Testis (tissue), 3 donors: ENCODE data around the gene PCDHA6. TPM values are rescaled to one million over a fixed set of nuclear protein-coding genes. Genes with fewer than 3 reads are reported as not detected.

Experiments used
- DNase-seq: peaks from one replicate; pipeline ENCODE4 v3.0.0-alpha.2; 2019
- H3K27ac ChIP-seq, 2 donors: fragments of 200-600 bp; sonication (generic); one replicate each; pipeline ENCODE4 v1.5.1; 2019
- H3K27me3 ChIP-seq: fragments of 200-600 bp; sonication (generic); one replicate; pipeline ENCODE4 v1.5.1; 2019
- H3K36me3 ChIP-seq: fragments of 200-600 bp; sonication (generic); one replicate; pipeline ENCODE4 v1.5.1; 2017; ENCODE audit warnings: low read depth; ENCODE audit errors: missing control alignments
- H3K4me1 ChIP-seq: fragments of 200-600 bp; sonication (generic); one replicate; pipeline ENCODE4 v1.5.1; 2019
- H3K4me3 ChIP-seq, 2 donors: fragments of 200-600 bp; sonication (generic); one replicate each; pipeline ENCODE4 v1.5.1; 2017 to 2019
- H3K9me3 ChIP-seq: fragments of 200-600 bp; sonication (generic); one replicate; pipeline ENCODE4 v1.5.1; 2017
- POLR2A ChIP-seq: fragments of 450-650 bp; IDR thresholded peaks from one replicate; pipeline ENCODE4 v1.6.1; 2017; ENCODE audit warnings: antibody characterized with exemption, mild to moderate bottlenecking, moderate library complexity
- WGBS, 2 donors: methylation state at CpG; one replicate each; pipeline ENCODE4 v1.1.5; 2018; 5-methylcytosine and 5-hydroxymethylcytosine counted together
- intact Hi-C: fragments of 100-400 bp; cut with DNase I; formaldehyde crosslinking; loops from one replicate; pipeline ENCODE4 v1.15.1; 2023; ENCODE audit warnings: low total_unique reads
- polyA plus RNA-seq: library from polyadenylated mRNA; stranded (reverse); fragments of 350-450 nt; fragmentation: Illumina TruSeq; extraction: RNeasy Lipid Tissue Mini Kit (QIAGEN cat#74804); gene quantifications from one replicate; pipeline ENCODE4 v1.2.3, GENCODE V29; 2014; ENCODE audit warnings: low read depth, low replicate concordance; ENCODE audit not compliant: insufficient read depth
- total RNA-seq, 2 donors: library from RNA; depleted of rRNA; stranded (reverse); fragments of >200 nt; gene quantifications; one replicate each; pipeline ENCODE4 v1.2.3, GENCODE V29; 2016
- TF ChIP-seq, protein P1 (sequence below), 3 experiments: fragments of 450-650 bp in 2 of 3; fragments of 200-600 bp in 1 of 3; sonication (generic) in 1 of 3; IDR thresholded peaks; one replicate each; pipeline ENCODE4 v1.5.1; 2016 to 2019; ENCODE audit warnings: antibody characterized with exemption in 3 of 3, mild to moderate bottlenecking in 2 of 3, moderate library complexity in 1 of 3

The PCDHA6 gene
- total and polyA plus RNA-seq, 3 donors from 2014 or later = 0.88 to 4.6 (median 2.3) TPM

DNA sequence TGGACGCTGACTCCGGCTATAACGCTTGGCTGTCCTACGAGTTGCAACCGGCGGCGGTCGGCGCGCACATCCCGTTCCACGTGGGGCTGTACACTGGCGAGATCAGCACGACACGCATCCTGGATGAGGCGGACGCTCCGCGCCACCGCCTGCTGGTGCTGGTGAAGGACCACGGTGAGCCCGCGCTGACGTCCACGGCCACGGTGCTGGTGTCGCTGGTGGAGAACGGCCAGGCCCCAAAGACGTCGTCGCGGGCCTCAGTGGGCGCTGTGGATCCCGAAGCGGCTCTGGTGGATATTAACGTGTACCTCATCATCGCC is 49.5 kb downstream of the PCDHA6 start:
- H3K27ac ChIP-seq = no peak overlapping the region
- TF ChIP-seq, protein P1, sequence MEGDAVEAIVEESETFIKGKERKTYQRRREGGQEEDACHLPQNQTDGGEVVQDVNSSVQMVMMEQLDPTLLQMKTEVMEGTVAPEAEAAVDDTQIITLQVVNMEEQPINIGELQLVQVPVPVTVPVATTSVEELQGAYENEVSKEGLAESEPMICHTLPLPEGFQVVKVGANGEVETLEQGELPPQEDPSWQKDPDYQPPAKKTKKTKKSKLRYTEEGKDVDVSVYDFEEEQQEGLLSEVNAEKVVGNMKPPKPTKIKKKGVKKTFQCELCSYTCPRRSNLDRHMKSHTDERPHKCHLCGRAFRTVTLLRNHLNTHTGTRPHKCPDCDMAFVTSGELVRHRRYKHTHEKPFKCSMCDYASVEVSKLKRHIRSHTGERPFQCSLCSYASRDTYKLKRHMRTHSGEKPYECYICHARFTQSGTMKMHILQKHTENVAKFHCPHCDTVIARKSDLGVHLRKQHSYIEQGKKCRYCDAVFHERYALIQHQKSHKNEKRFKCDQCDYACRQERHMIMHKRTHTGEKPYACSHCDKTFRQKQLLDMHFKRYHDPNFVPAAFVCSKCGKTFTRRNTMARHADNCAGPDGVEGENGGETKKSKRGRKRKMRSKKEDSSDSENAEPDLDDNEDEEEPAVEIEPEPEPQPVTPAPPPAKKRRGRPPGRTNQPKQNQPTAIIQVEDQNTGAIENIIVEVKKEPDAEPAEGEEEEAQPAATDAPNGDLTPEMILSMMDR (IDR thresholded peaks at IDR 0.05) = no peak
- TF ChIP-seq POLR2A = no peak
- H3K9me3 ChIP-seq = no peaks in the 10 kb centered on the region
- H3K27me3 ChIP-seq = no peaks in the 10 kb centered on the region
- no peaks in the 10 kb centered on the region for H3K4me1 ChIP-seq
- peak overlapping the region; percentile 16 to 51 for H3K4me3 ChIP-seq
- 32 to 53% methylated on average over 5 to 37 of the region's 37 CpGs for WGBS, 2 donors
- H3K36me3 ChIP-seq = no peaks in the 10 kb centered on the region
- DNase-seq = no peak
- intact Hi-C loops = no loop called here

Other genes with a start within 250 kb of the PCDHA6 start
- 10 to 100 TPM; 23.7 to 41.1 TPM for gene CD14, start 194.8 kb upstream of the PCDHA6 start, total RNA-seq
- 40.5 TPM for gene CD14, start 194.8 kb upstream of the PCDHA6 start, polyA plus RNA-seq
- gene TMCO6, start 188.5 kb upstream of the PCDHA6 start, total RNA-seq = 100 to 1,000 TPM in 1 of 2 donors, 10 to 100 TPM in 1; 58.0 to 103 TPM
- 34.5 TPM for gene TMCO6, start 188.5 kb upstream of the PCDHA6 start, polyA plus RNA-seq
- 100 to 1,000 TPM in 1 of 2 donors, 10 to 100 TPM in 1; 82.6 to 109 TPM for gene NDUFA2, start 180.3 kb upstream of the PCDHA6 start, total RNA-seq
- gene NDUFA2, start 180.3 kb upstream of the PCDHA6 start, polyA plus RNA-seq = 116 TPM
- 100 to 1,000 TPM; 160 to 192 TPM for gene IK, start 180.1 kb upstream of the PCDHA6 start, total RNA-seq
- 187 TPM for gene IK, start 180.1 kb upstream of the PCDHA6 start, polyA plus RNA-seq
- gene WDR55, start 163.1 kb upstream of the PCDHA6 start, total RNA-seq = 10 to 100 TPM; 17.6 to 21.1 TPM
- gene WDR55, start 163.1 kb upstream of the PCDHA6 start, polyA plus RNA-seq = 11.7 TPM
- gene DND1, start 154.4 kb upstream of the PCDHA6 start, total RNA-seq = 10 to 100 TPM; 31.8 to 47.2 TPM
- 21.8 TPM for gene DND1, start 154.4 kb upstream of the PCDHA6 start, polyA plus RNA-seq
- 10 to 100 TPM; 58.7 to 63.9 TPM for gene HARS1, start 136.6 kb upstream of the PCDHA6 start, total RNA-seq
- 73.4 TPM for gene HARS1, start 136.6 kb upstream of the PCDHA6 start, polyA plus RNA-seq
- gene HARS2, start 136.5 kb upstream of the PCDHA6 start, total RNA-seq = 10 to 100 TPM; 40.2 to 43.1 TPM
- gene HARS2, start 136.5 kb upstream of the PCDHA6 start, polyA plus RNA-seq = 30.8 TPM
- gene ZMAT2, start 127.5 kb upstream of the PCDHA6 start, total RNA-seq = 10 to 100 TPM; 28.5 to 30.2 TPM
- 50.5 TPM for gene ZMAT2, start 127.5 kb upstream of the PCDHA6 start, polyA plus RNA-seq
- 1 to 10 TPM; 1.7 to 2.6 TPM for gene PCDHA1, start 41.8 kb upstream of the PCDHA6 start, total RNA-seq
- 1.8 TPM for gene PCDHA1, start 41.8 kb upstream of the PCDHA6 start, polyA plus RNA-seq
- gene PCDHA2, start 33.1 kb upstream of the PCDHA6 start, total RNA-seq = 1 to 10 TPM; 1.0 to 1.3 TPM
- 0.57 TPM for gene PCDHA2, start 33.1 kb upstream of the PCDHA6 start, polyA plus RNA-seq
- gene PCDHA3, start 26.9 kb upstream of the PCDHA6 start, total RNA-seq = 1 to 10 TPM in 1 of 2 donors, under 1 TPM in 1; 0.79 to 2.0 TPM
- gene PCDHA3, start 26.9 kb upstream of the PCDHA6 start, polyA plus RNA-seq = 0.74 TPM
- gene PCDHA4, start 20.9 kb upstream of the PCDHA6 start, total RNA-seq = 1 to 10 TPM; 3.4 to 4.5 TPM
- gene PCDHA4, start 20.9 kb upstream of the PCDHA6 start, polyA plus RNA-seq = 1.3 TPM
- gene PCDHA5, start 6.3 kb upstream of the PCDHA6 start, total RNA-seq = 1 to 10 TPM; 1.0 to 1.7 TPM
- gene PCDHA5, start 6.3 kb upstream of the PCDHA6 start, polyA plus RNA-seq = 0.21 TPM
- 1 to 10 TPM; 2.7 to 3.8 TPM for gene PCDHA7, start 6.3 kb downstream of the PCDHA6 start, total RNA-seq
- gene PCDHA7, start 6.3 kb downstream of the PCDHA6 start, polyA plus RNA-seq = 0.78 TPM
- 1 to 10 TPM; 1.2 to 1.9 TPM for gene PCDHA8, start 13.2 kb downstream of the PCDHA6 start, total RNA-seq
- gene PCDHA8, start 13.2 kb downstream of the PCDHA6 start, polyA plus RNA-seq = 0.24 TPM
- gene PCDHA9, start 20.4 kb downstream of the PCDHA6 start, total RNA-seq = 1 to 10 TPM; 2.0 to 2.3 TPM
- gene PCDHA9, start 20.4 kb downstream of the PCDHA6 start, polyA plus RNA-seq = 1.1 TPM
- gene PCDHA10, start 27.9 kb downstream of the PCDHA6 start, total RNA-seq = 1 to 10 TPM; 3.3 to 4.4 TPM
- gene PCDHA10, start 27.9 kb downstream of the PCDHA6 start, polyA plus RNA-seq = 0.95 TPM
- 1 to 10 TPM; 2.9 to 4.6 TPM for gene PCDHA11, start 41.0 kb downstream of the PCDHA6 start, total RNA-seq
- gene PCDHA11, start 41.0 kb downstream of the PCDHA6 start, polyA plus RNA-seq = 2.7 TPM
- 1 to 10 TPM; 4.0 to 4.3 TPM for gene PCDHA12, start 47.3 kb downstream of the PCDHA6 start, total RNA-seq
- gene PCDHA12, start 47.3 kb downstream of the PCDHA6 start, polyA plus RNA-seq = 1.9 TPM
- gene PCDHA13, start 54.2 kb downstream of the PCDHA6 start, total RNA-seq = 1 to 10 TPM; 4.4 to 4.7 TPM
- 1.8 TPM for gene PCDHA13, start 54.2 kb downstream of the PCDHA6 start, polyA plus RNA-seq
- 1 to 10 TPM; 5.5 to 7.5 TPM for gene PCDHAC1, start 98.3 kb downstream of the PCDHA6 start, total RNA-seq
- gene PCDHAC1, start 98.3 kb downstream of the PCDHA6 start, polyA plus RNA-seq = 1.8 TPM
- gene PCDHAC2, start 138.5 kb downstream of the PCDHA6 start, total RNA-seq = 10 to 100 TPM; 15.5 to 19.6 TPM
- gene PCDHAC2, start 138.5 kb downstream of the PCDHA6 start, polyA plus RNA-seq = 9.4 TPM
- under 1 TPM; 0.12 to 0.16 TPM for gene PCDHB1, start 223.4 kb downstream of the PCDHA6 start, total RNA-seq
- 0.07 TPM for gene PCDHB1, start 223.4 kb downstream of the PCDHA6 start, polyA plus RNA-seq